ENCODE results near the gene PNLIPRP1.

The PNLIPRP1 gene

DNA sequence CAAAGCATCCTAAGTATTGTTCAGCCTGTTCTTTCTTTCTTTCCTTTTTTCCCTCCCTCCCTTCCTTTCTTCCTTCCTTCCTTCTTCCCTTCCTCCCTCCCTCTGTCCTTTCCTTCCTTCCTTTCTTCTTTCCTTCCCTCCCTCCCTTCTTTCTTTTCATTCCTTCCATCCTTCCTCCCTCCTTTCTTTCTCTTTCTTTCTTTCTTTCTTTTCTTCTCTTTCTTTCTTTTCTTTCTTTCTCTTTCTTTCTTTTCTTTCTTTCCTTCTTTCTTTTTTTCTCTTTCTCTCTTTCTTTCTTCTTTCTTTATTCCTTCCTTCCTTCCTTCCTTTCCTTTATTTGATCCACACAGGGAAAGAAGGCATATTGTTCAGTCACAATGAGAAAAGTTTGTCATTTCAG, 23.8 kb upstream of the PNLIPRP1 start:
- Histone ChIP-seq H3K4me1 (ENCODE audit: control insufficient read depth, insufficient read depth, low read length, poor library complexity, severe bottlenecking) (no peaks in the 10 kb centered on the region), H3K9me3 (ENCODE audit: control insufficient read depth, low read length) (no peaks in the 10 kb centered on the region), H3K27ac (ENCODE audit: low read depth, low read length, severe bottlenecking) (no peak overlapping the region), H3K4me3 (ENCODE audit: extremely low read depth, insufficient read depth, low read length, poor library complexity, severe bottlenecking) (no peak overlapping the region), H3K36me3 (ENCODE audit: control insufficient read depth, insufficient read depth, low read length) (no peaks in the 10 kb centered on the region)

DNA sequence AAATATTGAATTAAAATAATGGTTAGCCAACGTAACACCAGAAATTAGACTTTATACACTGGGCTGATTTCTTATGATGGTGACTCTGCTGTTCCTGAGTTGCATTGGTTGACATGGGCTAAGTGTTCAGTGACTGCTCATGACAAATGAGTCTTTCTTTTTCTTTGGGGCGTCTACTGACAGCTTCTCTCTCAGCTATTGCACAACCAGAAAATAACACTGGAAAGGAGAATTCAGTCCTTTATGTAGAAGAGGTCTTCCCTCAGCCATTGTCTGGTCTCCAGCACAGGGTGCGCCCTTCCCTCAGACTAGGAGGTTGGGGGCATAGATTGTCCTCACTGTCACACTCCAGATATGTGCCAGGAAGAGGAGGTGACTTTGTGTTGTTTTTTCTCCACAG, 23.4 kb upstream of the PNLIPRP1 start:
- 86 to 100% methylated on average over 1 to 2 of the region's 3 CpGs for WGBS, 2 experiments (ENCODE audit: insufficient coverage in 2 of 2)
- no peaks in the 10 kb centered on the region for H3K4me1 ChIP-seq (ENCODE audit: control insufficient read depth, insufficient read depth, low read length, poor library complexity, severe bottlenecking)
- no peaks in the 10 kb centered on the region for H3K9me3 ChIP-seq (ENCODE audit: control insufficient read depth, low read length)
- H3K27ac ChIP-seq (ENCODE audit: low read depth, low read length, severe bottlenecking): no peak overlapping the region
- H3K36me3 ChIP-seq (ENCODE audit: control insufficient read depth, insufficient read depth, low read length): no peaks in the 10 kb centered on the region
- H3K4me3 ChIP-seq (ENCODE audit: extremely low read depth, insufficient read depth, low read length, poor library complexity, severe bottlenecking): no peak overlapping the region

DNA sequence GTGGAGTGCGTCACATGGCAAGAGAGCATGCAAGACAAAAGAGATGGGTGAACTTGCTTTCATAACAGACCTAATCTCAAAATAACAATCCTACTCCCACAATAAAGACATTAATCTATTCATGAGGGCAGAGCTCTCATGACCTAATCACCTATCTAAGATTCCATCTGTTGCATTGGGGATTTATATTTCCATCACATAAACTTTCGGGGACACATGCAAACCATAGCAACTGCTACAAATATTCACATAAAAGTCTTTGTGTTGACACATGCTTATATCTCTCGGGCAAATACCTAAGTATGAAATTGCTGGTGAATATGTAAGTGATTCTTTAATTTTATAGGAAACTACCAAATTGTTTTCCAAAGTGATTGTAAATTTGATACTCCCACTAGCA, 16.0 kb upstream of the PNLIPRP1 start:
- Histone ChIP-seq H3K4me3 (ENCODE audit: extremely low read depth, insufficient read depth, low read length, poor library complexity, severe bottlenecking) (no peak overlapping the region), H3K9me3 (ENCODE audit: control insufficient read depth, low read length) (no peaks in the 10 kb centered on the region), H3K36me3 (ENCODE audit: control insufficient read depth, insufficient read depth, low read length) (no peaks in the 10 kb centered on the region), H3K27ac (ENCODE audit: low read depth, low read length, severe bottlenecking) (no peak overlapping the region), H3K4me1 (ENCODE audit: control insufficient read depth, insufficient read depth, low read length, poor library complexity, severe bottlenecking) (no peaks in the 10 kb centered on the region)
- WGBS, 2 experiments (ENCODE audit: insufficient coverage in 2 of 2): 80% methylated on average over 1 of the region's 3 CpGs; no CpG with 5 or more reads in 1 of the 2 experiments

DNA sequence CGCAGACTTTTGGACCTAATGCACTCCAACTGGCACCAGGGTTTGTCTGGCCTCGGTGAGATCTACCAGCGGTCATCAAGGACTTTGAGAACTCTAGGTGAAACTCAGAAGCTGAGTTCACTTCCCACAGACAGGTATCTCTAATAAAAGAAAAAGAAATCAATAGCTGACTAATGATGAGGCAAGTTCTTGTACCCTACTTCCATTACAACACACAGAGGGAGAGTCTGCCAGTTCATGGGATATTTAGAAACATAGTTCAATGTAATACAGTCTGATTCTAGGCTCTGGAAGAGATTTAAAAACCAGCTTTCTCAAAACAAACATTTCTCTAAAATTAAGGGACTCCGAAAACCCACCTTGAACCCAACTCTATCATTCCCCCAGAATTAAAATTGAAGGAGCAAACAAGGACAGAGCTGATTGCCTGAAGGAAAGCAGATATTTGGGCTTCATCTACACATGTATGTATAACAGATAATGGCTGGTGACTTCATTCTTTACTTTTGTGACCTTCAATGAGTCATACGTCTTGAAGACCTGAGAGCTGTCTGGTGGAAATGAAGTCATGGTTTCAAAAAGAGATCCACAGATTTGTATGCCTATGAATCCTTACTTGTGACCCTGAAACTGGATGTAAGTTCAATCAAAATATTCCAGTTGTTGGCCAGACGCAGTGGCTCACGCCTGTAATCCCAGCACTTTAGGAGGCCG, 2.7 kb upstream of the PNLIPRP1 start:
- Histone ChIP-seq H3K36me3 (ENCODE audit: control insufficient read depth, insufficient read depth, low read length) (no peaks in the 10 kb centered on the region), H3K27ac (ENCODE audit: low read depth, low read length, severe bottlenecking) (no peak overlapping the region), H3K9me3 (ENCODE audit: control insufficient read depth, low read length) (no peaks in the 10 kb centered on the region), H3K4me3 (ENCODE audit: extremely low read depth, insufficient read depth, low read length, poor library complexity, severe bottlenecking) (no peak overlapping the region), H3K4me1 (ENCODE audit: control insufficient read depth, insufficient read depth, low read length, poor library complexity, severe bottlenecking) (no peaks in the 10 kb centered on the region)
- WGBS, 2 experiments (ENCODE audit: insufficient coverage in 2 of 2): 85 to 91% methylated on average over 3 to 4 of the region's 8 CpGs

DNA sequence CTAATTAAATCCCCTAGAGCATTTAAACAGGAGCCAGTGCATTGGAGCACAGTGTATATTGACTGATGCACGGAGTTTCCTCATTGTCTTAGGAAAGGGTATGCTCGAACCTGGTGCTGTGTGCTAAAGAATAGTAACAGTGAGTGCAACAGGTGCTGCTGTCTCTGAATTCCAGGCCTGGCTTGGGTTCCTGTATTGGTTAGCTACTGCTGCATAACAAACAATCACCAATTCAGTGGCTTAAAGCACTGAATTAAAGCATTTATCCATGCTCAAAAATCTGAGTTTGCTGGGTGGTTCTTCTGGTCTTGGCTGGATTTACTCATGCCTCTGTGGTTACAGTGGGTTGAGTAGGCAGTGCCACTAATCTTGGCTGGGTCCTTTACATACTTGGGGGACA, 1.8 kb upstream of the PNLIPRP1 start:
- WGBS, 2 experiments (ENCODE audit: insufficient coverage in 2 of 2): 92% methylated on average over 2 of the region's 2 CpGs; no CpG with 5 or more reads in 1 of the 2 experiments
- Histone ChIP-seq H3K4me3 (ENCODE audit: extremely low read depth, insufficient read depth, low read length, poor library complexity, severe bottlenecking) (no peak overlapping the region), H3K4me1 (ENCODE audit: control insufficient read depth, insufficient read depth, low read length, poor library complexity, severe bottlenecking) (no peaks in the 10 kb centered on the region), H3K27ac (ENCODE audit: low read depth, low read length, severe bottlenecking) (no peak overlapping the region), H3K9me3 (ENCODE audit: control insufficient read depth, low read length) (no peaks in the 10 kb centered on the region), H3K36me3 (ENCODE audit: control insufficient read depth, insufficient read depth, low read length) (no peaks in the 10 kb centered on the region)

DNA sequence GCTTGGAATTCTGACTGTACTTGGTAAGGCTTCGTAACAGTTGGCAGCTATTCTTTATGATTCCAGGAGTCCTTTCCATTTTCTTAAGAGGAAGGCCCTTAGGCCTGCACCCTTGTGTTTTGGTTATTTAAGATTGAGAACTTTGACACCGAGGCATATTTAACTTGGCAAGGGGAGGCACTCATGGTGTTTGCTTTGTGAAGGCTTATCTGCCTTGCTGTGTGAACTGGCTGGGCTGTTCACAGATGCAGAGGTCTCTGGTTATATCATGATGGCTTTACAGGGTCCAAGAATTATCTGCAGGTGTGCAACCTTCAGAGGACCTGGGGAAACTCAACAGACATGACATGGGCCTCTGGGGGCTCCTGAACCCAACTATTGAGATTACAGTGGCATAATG, 833 bp upstream of the PNLIPRP1 start:
- WGBS, 2 experiments (ENCODE audit: insufficient coverage in 2 of 2): 60 to 71% methylated on average over 1 of the region's 2 CpGs

DNA sequence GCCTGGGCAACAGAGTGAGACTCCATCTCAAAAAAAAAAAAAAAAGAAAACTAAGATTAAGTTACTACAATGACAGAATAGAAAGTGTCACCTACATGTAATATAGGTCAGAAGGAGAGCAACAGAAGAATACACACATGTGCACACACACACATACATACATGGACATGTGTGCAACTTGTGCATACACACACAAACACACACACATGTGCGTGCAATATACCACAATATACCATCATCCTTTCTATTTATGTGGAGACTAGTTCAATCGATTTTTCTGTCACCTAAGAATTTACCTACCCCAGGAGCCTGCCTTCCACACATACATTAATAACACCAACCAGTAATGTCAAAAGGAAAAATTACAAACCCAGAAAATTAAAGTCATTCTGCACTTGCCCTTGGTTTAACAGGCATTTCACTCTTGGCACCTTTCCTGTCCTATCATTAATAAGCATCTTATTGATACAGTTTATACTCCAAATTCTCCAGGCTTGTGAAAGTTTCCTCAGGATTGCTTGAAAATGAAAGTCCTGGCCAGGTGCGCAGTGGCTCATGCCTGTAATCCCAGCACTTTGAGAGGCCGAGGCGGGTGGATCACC, 2.5 kb downstream of the PNLIPRP1 start:
- H3K36me3 ChIP-seq (ENCODE audit: control insufficient read depth, insufficient read depth, low read length): no peaks in the 10 kb centered on the region
- WGBS, 2 experiments (ENCODE audit: insufficient coverage in 2 of 2): 79 to 91% methylated on average over 3 to 4 of the region's 5 CpGs
- no peak overlapping the region for H3K4me3 ChIP-seq (ENCODE audit: extremely low read depth, insufficient read depth, low read length, poor library complexity, severe bottlenecking)
- H3K27ac ChIP-seq (ENCODE audit: low read depth, low read length, severe bottlenecking): no peak overlapping the region
- no peaks in the 10 kb centered on the region for H3K4me1 ChIP-seq (ENCODE audit: control insufficient read depth, insufficient read depth, low read length, poor library complexity, severe bottlenecking)
- no peaks in the 10 kb centered on the region for H3K9me3 ChIP-seq (ENCODE audit: control insufficient read depth, low read length)

More for the DNA sequence above, 833 bp upstream of the PNLIPRP1 start:
- Histone ChIP-seq H3K36me3 (ENCODE audit: control insufficient read depth, insufficient read depth, low read length) (no peaks in the 10 kb centered on the region), H3K4me1 (ENCODE audit: control insufficient read depth, insufficient read depth, low read length, poor library complexity, severe bottlenecking) (no peaks in the 10 kb centered on the region), H3K4me3 (ENCODE audit: extremely low read depth, insufficient read depth, low read length, poor library complexity, severe bottlenecking) (no peak overlapping the region), H3K9me3 (ENCODE audit: control insufficient read depth, low read length) (no peaks in the 10 kb centered on the region), H3K27ac (ENCODE audit: low read depth, low read length, severe bottlenecking) (no peak overlapping the region)

DNA sequence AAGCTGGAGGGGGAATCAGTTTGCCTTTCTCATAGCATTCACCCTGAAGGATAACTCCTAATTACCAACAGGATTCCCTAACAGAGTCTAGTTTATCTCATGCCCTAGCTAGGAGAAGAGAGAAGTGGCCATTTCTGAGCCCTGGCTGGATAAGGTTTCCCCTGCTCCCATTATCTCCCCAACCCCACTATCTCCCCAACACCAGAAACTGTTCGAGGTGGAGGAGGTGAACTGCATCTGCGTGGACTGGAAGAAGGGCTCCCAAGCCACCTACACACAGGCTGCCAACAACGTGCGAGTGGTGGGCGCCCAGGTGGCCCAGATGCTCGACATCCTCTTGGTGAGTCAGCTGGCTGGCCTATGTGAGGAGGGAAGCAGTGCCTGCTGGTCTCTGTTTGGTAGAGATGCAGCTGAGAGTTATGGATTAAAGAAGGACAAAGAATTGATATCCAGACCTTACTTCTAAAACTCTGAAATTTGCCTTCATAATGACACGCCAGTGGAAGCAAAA, 3.8 kb downstream of the PNLIPRP1 start:
- no peaks in the 10 kb centered on the region for H3K9me3 ChIP-seq (ENCODE audit: control insufficient read depth, low read length)
- no peak overlapping the region for H3K27ac ChIP-seq (ENCODE audit: low read depth, low read length, severe bottlenecking)
- WGBS, 2 experiments (ENCODE audit: insufficient coverage in 2 of 2): 80 to 91% methylated on average over 4 to 6 of the region's 7 CpGs
- no peak overlapping the region for H3K4me3 ChIP-seq (ENCODE audit: extremely low read depth, insufficient read depth, low read length, poor library complexity, severe bottlenecking)
- no peaks in the 10 kb centered on the region for H3K4me1 ChIP-seq (ENCODE audit: control insufficient read depth, insufficient read depth, low read length, poor library complexity, severe bottlenecking)
- H3K36me3 ChIP-seq (ENCODE audit: control insufficient read depth, insufficient read depth, low read length): no peaks in the 10 kb centered on the region

DNA sequence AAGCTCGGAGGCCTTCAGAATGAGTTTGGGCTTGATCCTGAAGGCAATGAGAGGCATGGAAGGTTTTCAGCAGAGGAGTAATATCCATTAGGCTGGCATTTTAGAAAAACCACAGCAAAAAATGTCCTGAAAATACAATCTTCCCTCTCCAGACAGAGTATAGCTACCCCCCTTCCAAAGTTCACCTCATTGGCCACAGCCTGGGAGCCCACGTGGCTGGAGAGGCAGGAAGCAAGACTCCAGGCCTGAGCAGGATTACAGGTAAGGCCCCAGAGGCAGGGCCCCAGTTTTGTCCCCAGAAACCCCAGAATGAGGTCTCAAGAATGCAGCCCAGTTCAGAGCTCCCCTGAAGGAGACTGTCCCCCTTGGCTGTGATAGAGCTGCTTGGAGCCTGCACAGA, 5.3 kb downstream of the PNLIPRP1 start:
- no peaks in the 10 kb centered on the region for H3K9me3 ChIP-seq (ENCODE audit: control insufficient read depth, low read length)
- H3K4me1 ChIP-seq (ENCODE audit: control insufficient read depth, insufficient read depth, low read length, poor library complexity, severe bottlenecking): no peaks in the 10 kb centered on the region
- no peak overlapping the region for H3K4me3 ChIP-seq (ENCODE audit: extremely low read depth, insufficient read depth, low read length, poor library complexity, severe bottlenecking)
- no peaks in the 10 kb centered on the region for H3K36me3 ChIP-seq (ENCODE audit: control insufficient read depth, insufficient read depth, low read length)
- no peak overlapping the region for H3K27ac ChIP-seq (ENCODE audit: low read depth, low read length, severe bottlenecking)
- WGBS, 2 experiments (ENCODE audit: insufficient coverage in 2 of 2): 75 to 89% methylated on average over 2 of the region's 2 CpGs

DNA sequence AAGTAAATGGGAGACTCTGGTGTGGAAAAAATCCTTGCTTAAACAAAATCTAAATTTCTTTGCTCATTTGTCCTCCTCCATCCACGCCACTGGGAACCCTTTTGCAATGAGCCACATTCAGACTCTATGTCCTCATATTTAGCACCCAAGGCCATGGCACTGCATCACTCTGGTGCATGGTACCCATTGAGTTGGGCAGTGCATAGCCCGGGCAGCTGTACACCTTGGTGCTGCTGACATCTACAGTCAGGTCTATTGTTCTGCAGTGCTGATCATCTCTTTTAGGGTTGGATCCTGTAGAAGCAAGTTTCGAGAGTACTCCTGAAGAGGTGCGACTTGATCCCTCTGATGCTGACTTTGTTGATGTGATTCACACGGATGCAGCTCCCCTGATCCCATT, 6.8 kb downstream of the PNLIPRP1 start:
- Histone ChIP-seq H3K27ac (ENCODE audit: low read depth, low read length, severe bottlenecking) (no peak overlapping the region), H3K4me1 (ENCODE audit: control insufficient read depth, insufficient read depth, low read length, poor library complexity, severe bottlenecking) (no peaks in the 10 kb centered on the region), H3K4me3 (ENCODE audit: extremely low read depth, insufficient read depth, low read length, poor library complexity, severe bottlenecking) (no peak overlapping the region), H3K9me3 (ENCODE audit: control insufficient read depth, low read length) (no peaks in the 10 kb centered on the region), H3K36me3 (ENCODE audit: control insufficient read depth, insufficient read depth, low read length) (no peaks in the 10 kb centered on the region)
- WGBS, 2 experiments (ENCODE audit: insufficient coverage in 2 of 2): 84 to 86% methylated on average over 5 of the region's 5 CpGs

DNA sequence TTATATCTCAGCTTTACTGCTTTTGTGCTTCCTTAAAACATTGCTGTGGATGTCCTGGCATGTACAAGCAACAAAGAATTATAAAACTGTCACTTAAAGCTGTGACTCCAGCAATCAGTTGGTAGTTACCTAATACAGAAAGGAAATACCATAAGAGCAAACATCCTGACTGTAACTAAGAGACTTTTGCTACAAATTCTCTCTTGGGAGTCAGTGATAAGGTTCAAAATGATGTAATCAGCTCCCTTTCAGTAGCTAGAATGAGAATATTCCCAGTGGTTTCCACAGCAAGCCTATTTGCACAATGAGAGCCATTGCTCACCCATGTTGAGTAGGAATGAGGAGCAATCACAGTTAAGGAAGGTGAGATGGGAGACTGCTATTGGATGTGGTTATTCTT, 7.6 kb downstream of the PNLIPRP1 start:
- Histone ChIP-seq H3K9me3 (ENCODE audit: control insufficient read depth, low read length) (no peaks in the 10 kb centered on the region), H3K4me3 (ENCODE audit: extremely low read depth, insufficient read depth, low read length, poor library complexity, severe bottlenecking) (no peak overlapping the region)

More for the DNA sequence above, 7.6 kb downstream of the PNLIPRP1 start:
- Histone ChIP-seq H3K36me3 (ENCODE audit: control insufficient read depth, insufficient read depth, low read length) (no peaks in the 10 kb centered on the region), H3K27ac (ENCODE audit: low read depth, low read length, severe bottlenecking) (no peak overlapping the region), H3K4me1 (ENCODE audit: control insufficient read depth, insufficient read depth, low read length, poor library complexity, severe bottlenecking) (no peaks in the 10 kb centered on the region)
